Kidney (tissue), 14 donors: ENCODE results near the gene PRDM13. TPM values are rescaled to one million over a fixed set of nuclear protein-coding genes. Genes with fewer than 3 reads are reported as not detected.
A peak's percentile ranks its signal among the peaks of the same experiment; 100 is the strongest.

Experiments used
- DNase-seq, 5 donors: peaks; one replicate each; pipeline ENCODE4 v3.0.0-alpha.2; 2013 to 2020
- FAIRE-seq: peaks from 2 replicates; lab custom pipeline; 2012; peaks lifted over from hg19 to GRCh38; lab: Jason Lieb, UNC
- H3K27ac ChIP-seq, 2 donors: one replicate each; pipeline ENCODE4 v1.7.0; 2013; ENCODE audit warnings: low read depth in 2 of 2, low read length in 2 of 2, inconsistent platforms in 1 of 2
- H3K27me3 ChIP-seq: one replicate; pipeline ENCODE4 v1.7.1; 2013; ENCODE audit warnings: low read length, inconsistent platforms; ENCODE audit not compliant: control insufficient read depth, insufficient read depth
- H3K36me3 ChIP-seq, 3 donors: one replicate each; pipeline versions ENCODE4 v1.7.0 to v1.7.1; 2013; ENCODE audit warnings: low read length in 3 of 3, control low read depth in 1 of 3, inconsistent platforms in 1 of 3; ENCODE audit not compliant: insufficient read depth in 3 of 3, control insufficient read depth in 2 of 3
- H3K4me1 ChIP-seq, 3 donors: one replicate each; pipeline versions ENCODE4 v1.7.0 to v1.7.1; 2013; ENCODE audit warnings: low read length in 3 of 3, inconsistent platforms in 1 of 3, low read depth in 1 of 3; ENCODE audit not compliant: control insufficient read depth in 2 of 3, insufficient read depth in 2 of 3
- H3K4me3 ChIP-seq, 3 donors: one replicate each; pipeline versions ENCODE4 v1.7.0 to v1.8.1; 2013; ENCODE audit warnings: low read length in 3 of 3, control low read depth in 1 of 3, inconsistent platforms in 1 of 3
- H3K9ac ChIP-seq, 3 donors: one replicate each; pipeline versions ENCODE4 v1.7.0 to v1.7.1; 2013; ENCODE audit warnings: low read length in 3 of 3, control low read depth in 1 of 3, inconsistent platforms in 1 of 3
- H3K9me3 ChIP-seq, 3 donors: one replicate each; pipeline versions ENCODE4 v1.7.0 to v1.7.1; 2013; ENCODE audit warnings: low read length in 3 of 3, control low read depth in 1 of 3, inconsistent platforms in 1 of 3; ENCODE audit not compliant: control insufficient read depth in 2 of 3, insufficient read depth in 1 of 3
- CTCF ChIP-seq: IDR thresholded peaks from 3 replicates; pipeline ENCODE4 v1.5.1; 2012; ENCODE audit warnings: mild to moderate bottlenecking, moderate library complexity, borderline replicate concordance; ENCODE audit not compliant: insufficient read depth; ENCODE audit errors: extremely low read depth
- intact Hi-C: fragments of 100-400 bp; cut with DNase I; formaldehyde crosslinking; loops from one replicate; pipeline ENCODE4 v1.11.1; 2022
- polyA plus RNA-seq: library from polyadenylated mRNA; stranded (reverse); fragments of 350-450 nt; fragmentation: Illumina TruSeq; extraction: RNeasy Lipid Tissue Mini Kit (QIAGEN cat#74804); gene quantifications from one replicate; pipeline ENCODE4 v1.2.3, GENCODE V29; 2014; ENCODE audit warnings: low read depth, low replicate concordance; ENCODE audit not compliant: insufficient read depth
- total RNA-seq: library from RNA; stranded (reverse); fragmentation: NEBNext Ultra II Directional; extraction: Animal tissue kit (Norgen Biotek cat#: 25700); gene quantifications from one replicate; pipeline ENCODE4 v1.2.1, GENCODE V29; 2021
- donor health status: control.
- donor health status: control.
- donor health status: control.
- donor health status: control.
- donor health status: control.
- donor health status: DM: yes; HTN: yes; CAD: no.
- donor health status: Normal renal cell carcinoma (clear cell type).

Gene PRDM13
- total and polyA plus RNA-seq, 2 donors from 2014 or later, result not detected

- no peak for TF ChIP-seq CTCF
- no peak for FAIRE-seq
- intact Hi-C loops, result no loop called here
- Histone ChIP-seq H3K27me3 (peaks cover 72% of the 10 kb centered on the region), H3K9ac (no peak overlapping the region), H3K36me3 (no peaks in the 10 kb centered on the region), H3K9me3 (no peaks in the 10 kb centered on the region), H3K4me3 (no peak overlapping the region), H3K4me1 (peaks cover 0 to 5% (median 0%) of the 10 kb centered on the region in 3 donors), H3K27ac (no peak overlapping the region)
- DNase-seq, result peak in 2 of 5 donors; percentile 40 to 60
Observed at GRCh38 chr6:99602520-99603420, 3.9 kb upstream of the PRDM13 start.

- no peak for TF ChIP-seq CTCF
- no peaks in the 10 kb centered on the region for H3K9me3 ChIP-seq
- H3K4me1 ChIP-seq, result peaks cover 0 to 5% (median 0%) of the 10 kb centered on the region in 3 donors
- H3K9ac ChIP-seq, result no peak overlapping the region
- no peaks in the 10 kb centered on the region for H3K36me3 ChIP-seq
- intact Hi-C loops, result no loop called here
- H3K4me3 ChIP-seq, result peak overlapping the region in 1 of 3 donors; percentile 37
- peaks cover 75% of the 10 kb centered on the region for H3K27me3 ChIP-seq
- no peak overlapping the region for H3K27ac ChIP-seq
- DNase-seq (peak; percentile 69 to 74 (median 72)), FAIRE-seq (no peak)
Observed at GRCh38 chr6:99603421-99604165, 3.0 kb upstream of the PRDM13 start.

DNA sequence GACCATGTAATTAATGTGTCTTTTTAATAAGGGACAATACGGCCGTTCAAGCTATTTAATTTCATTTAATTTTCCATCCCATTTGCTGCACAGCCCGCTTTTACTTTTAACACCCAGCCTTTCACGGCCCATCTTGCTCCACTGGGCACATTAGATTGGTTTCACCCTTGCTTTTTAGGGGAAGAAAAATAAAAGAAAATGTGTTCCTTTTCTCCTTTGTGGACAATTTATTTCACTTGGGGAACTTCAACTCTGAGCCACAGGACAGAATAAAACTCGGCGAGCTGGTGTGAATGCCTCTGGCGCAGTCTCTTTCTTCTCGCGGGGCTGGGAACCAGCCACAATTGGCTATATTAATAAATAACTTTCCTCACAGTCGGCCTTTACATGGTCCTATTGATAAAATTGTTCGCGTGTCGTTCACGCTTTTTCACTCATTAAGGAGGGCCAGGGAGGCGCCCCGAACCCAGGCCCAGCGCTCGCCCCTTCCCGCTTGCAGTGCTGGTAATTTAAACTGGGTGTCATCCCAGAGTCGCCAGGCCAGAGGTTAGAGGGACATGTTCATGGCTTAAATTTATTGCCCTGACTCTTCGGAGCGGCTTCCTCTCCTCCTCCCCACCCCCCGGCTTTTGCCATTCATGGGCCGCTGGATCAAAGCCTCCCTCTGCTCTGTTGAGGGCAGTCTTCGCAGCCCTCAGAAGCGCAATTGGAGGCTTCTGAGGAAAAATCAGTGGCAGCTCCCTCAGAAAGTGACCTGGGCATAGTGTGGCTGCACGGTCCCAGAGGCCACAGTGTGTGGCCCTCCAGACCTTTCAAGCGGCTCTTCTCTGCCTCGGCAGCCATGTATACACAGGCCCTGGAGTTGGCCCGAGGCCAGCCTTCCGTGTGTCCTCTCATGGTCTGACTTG, 2.2 kb upstream of the PRDM13 start:
- Histone ChIP-seq H3K36me3 (no peaks in the 10 kb centered on the region), H3K4me1 (peaks cover 0 to 5% (median 0%) of the 10 kb centered on the region in 3 donors), H3K9ac (no peak overlapping the region), H3K27ac (no peak overlapping the region), H3K27me3 (peaks cover 80% of the 10 kb centered on the region), H3K9me3 (no peaks in the 10 kb centered on the region), H3K4me3 (peak overlapping the region in 1 of 3 donors; percentile 37)
- no peak for FAIRE-seq
- DNase-seq, result peak in 1 of 5 donors; percentile 44
- intact Hi-C loops, result no loop called here
- TF ChIP-seq CTCF, result no peak
